ENCODE measurements around the gene SLMAP.

DNA sequence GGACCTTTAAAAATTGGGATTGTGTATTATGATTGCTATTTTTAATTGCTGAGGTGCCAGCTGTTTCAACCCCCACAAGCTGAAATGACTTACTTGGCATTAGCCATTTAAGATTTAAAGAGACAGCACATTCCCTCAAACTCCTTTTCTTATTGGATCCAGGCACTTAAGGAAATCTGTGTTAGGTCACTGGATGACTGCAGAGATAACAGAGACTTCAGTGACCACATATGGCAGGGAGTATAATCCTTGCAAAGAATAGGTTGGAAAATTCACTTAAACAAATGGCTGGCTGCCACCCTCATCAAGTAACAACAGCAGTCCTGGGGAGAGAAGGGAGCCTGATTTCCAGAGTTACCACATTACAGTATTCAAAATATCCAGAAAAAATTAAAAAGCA lies 66.6 kb downstream of the SLMAP start:
- TF ChIP-seq MLLT10 (CRISPR knock-in tag; IDR thresholded peaks at IDR 0.05): no peak
- TF ChIP-seq, protein P1, sequence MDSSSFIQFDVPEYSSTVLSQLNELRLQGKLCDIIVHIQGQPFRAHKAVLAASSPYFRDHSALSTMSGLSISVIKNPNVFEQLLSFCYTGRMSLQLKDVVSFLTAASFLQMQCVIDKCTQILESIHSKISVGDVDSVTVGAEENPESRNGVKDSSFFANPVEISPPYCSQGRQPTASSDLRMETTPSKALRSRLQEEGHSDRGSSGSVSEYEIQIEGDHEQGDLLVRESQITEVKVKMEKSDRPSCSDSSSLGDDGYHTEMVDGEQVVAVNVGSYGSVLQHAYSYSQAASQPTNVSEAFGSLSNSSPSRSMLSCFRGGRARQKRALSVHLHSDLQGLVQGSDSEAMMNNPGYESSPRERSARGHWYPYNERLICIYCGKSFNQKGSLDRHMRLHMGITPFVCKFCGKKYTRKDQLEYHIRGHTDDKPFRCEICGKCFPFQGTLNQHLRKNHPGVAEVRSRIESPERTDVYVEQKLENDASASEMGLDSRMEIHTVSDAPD (CRISPR knock-in tag; IDR thresholded peaks at IDR 0.05): no peak
- no peak for TF ChIP-seq CCDC6 (CRISPR knock-in tag; IDR thresholded peaks at IDR 0.05)
- TF ChIP-seq, protein P2, sequence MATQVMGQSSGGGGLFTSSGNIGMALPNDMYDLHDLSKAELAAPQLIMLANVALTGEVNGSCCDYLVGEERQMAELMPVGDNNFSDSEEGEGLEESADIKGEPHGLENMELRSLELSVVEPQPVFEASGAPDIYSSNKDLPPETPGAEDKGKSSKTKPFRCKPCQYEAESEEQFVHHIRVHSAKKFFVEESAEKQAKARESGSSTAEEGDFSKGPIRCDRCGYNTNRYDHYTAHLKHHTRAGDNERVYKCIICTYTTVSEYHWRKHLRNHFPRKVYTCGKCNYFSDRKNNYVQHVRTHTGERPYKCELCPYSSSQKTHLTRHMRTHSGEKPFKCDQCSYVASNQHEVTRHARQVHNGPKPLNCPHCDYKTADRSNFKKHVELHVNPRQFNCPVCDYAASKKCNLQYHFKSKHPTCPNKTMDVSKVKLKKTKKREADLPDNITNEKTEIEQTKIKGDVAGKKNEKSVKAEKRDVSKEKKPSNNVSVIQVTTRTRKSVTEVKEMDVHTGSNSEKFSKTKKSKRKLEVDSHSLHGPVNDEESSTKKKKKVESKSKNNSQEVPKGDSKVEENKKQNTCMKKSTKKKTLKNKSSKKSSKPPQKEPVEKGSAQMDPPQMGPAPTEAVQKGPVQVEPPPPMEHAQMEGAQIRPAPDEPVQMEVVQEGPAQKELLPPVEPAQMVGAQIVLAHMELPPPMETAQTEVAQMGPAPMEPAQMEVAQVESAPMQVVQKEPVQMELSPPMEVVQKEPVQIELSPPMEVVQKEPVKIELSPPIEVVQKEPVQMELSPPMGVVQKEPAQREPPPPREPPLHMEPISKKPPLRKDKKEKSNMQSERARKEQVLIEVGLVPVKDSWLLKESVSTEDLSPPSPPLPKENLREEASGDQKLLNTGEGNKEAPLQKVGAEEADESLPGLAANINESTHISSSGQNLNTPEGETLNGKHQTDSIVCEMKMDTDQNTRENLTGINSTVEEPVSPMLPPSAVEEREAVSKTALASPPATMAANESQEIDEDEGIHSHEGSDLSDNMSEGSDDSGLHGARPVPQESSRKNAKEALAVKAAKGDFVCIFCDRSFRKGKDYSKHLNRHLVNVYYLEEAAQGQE (IDR thresholded peaks at IDR 0.05; ENCODE audit: borderline replicate concordance in 1 of 2, low read depth in 1 of 2, low read length in 2 of 2): no peak
- no peak for TF ChIP-seq ZNF850 (CRISPR knock-in tag; conservative IDR thresholded peaks at IDR 0.05)
- no peak for TF ChIP-seq MBD4 (IDR thresholded peaks at IDR 0.05; ENCODE audit: borderline replicate concordance, low read length)
- TF ChIP-seq ZNF629 (CRISPR knock-in tag; conservative IDR thresholded peaks at IDR 0.05): no peak
- TF ChIP-seq, protein P3, sequence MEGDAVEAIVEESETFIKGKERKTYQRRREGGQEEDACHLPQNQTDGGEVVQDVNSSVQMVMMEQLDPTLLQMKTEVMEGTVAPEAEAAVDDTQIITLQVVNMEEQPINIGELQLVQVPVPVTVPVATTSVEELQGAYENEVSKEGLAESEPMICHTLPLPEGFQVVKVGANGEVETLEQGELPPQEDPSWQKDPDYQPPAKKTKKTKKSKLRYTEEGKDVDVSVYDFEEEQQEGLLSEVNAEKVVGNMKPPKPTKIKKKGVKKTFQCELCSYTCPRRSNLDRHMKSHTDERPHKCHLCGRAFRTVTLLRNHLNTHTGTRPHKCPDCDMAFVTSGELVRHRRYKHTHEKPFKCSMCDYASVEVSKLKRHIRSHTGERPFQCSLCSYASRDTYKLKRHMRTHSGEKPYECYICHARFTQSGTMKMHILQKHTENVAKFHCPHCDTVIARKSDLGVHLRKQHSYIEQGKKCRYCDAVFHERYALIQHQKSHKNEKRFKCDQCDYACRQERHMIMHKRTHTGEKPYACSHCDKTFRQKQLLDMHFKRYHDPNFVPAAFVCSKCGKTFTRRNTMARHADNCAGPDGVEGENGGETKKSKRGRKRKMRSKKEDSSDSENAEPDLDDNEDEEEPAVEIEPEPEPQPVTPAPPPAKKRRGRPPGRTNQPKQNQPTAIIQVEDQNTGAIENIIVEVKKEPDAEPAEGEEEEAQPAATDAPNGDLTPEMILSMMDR (CRISPR knock-in tag; IDR thresholded peaks at IDR 0.05): no peak
- TF ChIP-seq NR2C2 (CRISPR knock-in tag; IDR thresholded peaks at IDR 0.05; ENCODE audit: borderline replicate concordance): no peak
- no peak for TF ChIP-seq DR1 (CRISPR knock-in tag; IDR thresholded peaks at IDR 0.05)
- TF ChIP-seq NFYC (CRISPR knock-in tag; IDR thresholded peaks at IDR 0.05): no peak
- TF ChIP-seq CREM (IDR thresholded peaks at IDR 0.05): no peak
- no peak for TF ChIP-seq CREM (CRISPR knock-in tag; IDR thresholded peaks at IDR 0.05)
- TF ChIP-seq, protein P4, sequence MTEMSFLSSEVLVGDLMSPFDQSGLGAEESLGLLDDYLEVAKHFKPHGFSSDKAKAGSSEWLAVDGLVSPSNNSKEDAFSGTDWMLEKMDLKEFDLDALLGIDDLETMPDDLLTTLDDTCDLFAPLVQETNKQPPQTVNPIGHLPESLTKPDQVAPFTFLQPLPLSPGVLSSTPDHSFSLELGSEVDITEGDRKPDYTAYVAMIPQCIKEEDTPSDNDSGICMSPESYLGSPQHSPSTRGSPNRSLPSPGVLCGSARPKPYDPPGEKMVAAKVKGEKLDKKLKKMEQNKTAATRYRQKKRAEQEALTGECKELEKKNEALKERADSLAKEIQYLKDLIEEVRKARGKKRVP (CRISPR knock-in tag; IDR thresholded peaks at IDR 0.05): no peak
